ENCODE results near the gene DDO.

Gene DDO

DNA sequence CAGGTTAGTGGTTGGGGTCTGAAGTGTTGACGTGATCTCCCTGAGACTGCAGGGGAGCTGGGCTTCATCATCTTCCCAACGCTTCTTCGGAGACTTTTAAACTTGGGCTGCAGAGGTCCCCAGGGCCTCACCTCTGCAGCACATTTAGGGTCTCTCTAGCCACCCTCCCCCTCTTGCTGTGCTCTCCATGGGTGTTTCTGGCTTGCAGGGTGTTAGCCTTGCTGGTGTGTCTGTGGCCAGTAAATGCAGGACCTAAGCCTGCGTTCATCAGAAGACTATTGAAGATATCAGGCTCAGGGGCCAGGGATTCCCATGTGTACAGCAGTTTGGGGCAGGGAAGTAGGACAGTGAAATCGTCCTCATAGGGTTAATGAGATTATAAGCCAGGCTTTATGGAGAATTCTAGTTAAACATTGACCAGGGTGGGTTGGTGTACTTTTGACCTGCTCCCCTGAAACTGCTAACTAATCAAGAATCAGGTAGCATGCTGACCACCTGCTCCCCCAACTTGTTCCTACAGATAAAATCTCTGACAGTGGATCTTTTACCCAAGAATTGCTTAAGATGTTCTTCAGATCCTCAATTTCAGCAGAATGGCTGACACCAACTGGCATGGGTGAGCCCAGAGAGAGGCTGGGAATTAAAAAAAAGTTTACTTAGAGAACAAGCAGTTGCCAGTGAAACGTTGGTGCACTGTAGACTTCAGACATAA, 3.8 kb upstream of the DDO start:
- DNase-seq (ENCODE audit: low read depth) = no peak

DNA sequence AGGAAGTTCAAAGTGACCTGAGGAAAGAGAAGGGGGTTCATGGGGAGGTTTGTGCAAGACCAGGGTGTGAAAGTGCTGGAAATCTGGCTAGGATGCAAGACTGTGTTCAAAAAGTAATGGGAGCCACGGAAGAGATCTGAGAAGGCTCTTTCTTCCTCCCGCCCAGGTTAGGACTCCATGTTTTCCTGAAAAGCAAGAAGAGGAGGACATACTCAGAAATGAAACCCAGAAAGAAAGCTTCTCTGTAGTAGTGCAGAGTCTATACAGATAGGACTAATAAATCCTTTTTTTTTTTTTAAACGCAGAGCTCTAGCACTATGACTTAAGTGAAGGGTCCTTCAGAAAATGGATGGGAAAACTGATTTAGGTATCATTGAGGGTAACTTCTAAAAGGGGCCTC, 3.2 kb upstream of the DDO start:
- DNase-seq (ENCODE audit: low read depth) = no peak

- DNase-seq (ENCODE audit: low read depth) = no peak
Observed at GRCh38 chr6:110414669-110415068, 706 bp downstream of the DDO start.

DNA sequence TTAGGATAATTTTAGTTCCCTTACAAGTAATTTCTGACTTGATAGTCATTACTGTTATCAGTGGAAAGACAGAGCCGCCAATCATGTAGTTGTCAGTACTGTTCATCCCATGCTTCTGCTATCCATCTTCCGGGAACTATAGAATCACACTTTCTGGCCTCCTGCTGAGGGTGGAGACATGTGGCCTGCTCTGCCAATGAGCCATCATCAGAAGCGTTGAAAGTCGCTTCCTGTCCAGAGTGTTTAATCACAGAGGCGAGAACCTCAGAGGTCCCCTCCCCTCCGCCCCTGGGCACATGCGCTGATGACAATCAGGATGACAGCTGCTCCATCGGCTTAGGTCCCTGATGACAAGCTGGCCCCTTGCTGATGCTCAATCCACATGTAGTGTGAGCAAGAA, 3.0 kb downstream of the DDO start:
- DNase-seq (ENCODE audit: low read depth) = no peak

- DNase-seq (ENCODE audit: low read depth) = no peak
Observed at GRCh38 chr6:110410511-110410910, 4.9 kb downstream of the DDO start.

GRCh38 chr6:110409794-110410193, 5.6 kb downstream of the DDO start:
- DNase-seq (ENCODE audit: low read depth) = no peak

DNA sequence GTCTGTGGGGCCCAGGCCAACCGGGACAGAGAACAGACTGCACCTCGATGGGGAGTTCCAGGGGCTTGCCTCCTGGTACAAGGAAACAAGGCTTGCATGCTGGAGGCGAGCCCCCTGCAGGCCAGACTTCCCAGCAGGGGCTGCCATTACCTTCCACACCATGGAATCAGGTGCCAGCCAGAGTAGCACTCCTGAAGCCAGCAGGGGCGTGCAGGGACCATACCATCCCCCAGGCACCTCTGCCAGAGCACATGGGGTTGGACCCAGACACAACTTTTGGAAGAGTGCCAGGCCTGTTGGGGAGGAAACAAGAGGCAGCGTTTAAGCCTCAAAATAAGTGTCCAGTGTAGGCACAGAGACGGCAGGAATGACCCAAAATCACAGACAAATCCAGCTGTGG, 6.5 kb downstream of the DDO start:
- no peak for DNase-seq (ENCODE audit: low read depth)

GRCh38 chr6:110404607-110405006, 10.8 kb downstream of the DDO start:
- DNase-seq (ENCODE audit: low read depth) = no peak

GRCh38 chr6:110401585-110402176, 13.7 kb downstream of the DDO start:
- no peak for DNase-seq (ENCODE audit: low read depth)

DNA sequence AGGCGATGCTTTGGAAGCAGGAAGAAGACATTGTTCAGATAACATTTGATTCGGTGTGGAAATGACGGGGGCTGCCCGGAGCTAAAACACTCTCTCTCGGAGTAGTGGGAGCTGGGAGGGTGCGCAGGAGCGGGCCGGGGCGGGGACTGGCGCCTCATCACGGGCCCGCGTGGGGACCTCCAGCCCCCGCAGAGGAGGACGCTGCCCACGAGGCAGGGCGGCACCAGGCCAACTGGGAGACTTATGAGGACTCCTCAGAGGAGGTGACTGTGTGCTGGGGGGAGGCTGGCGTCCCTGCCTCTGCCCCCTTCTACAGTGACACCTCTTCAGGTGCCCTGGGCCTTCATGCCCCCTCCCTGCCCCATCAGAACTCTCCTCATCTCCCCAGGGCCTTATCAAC, 15.2 kb downstream of the DDO start:
- no peak for DNase-seq (ENCODE audit: low read depth)

- no peak for DNase-seq (ENCODE audit: low read depth)
Observed at GRCh38 chr6:110399219-110400071, 15.9 kb downstream of the DDO start.

DNA sequence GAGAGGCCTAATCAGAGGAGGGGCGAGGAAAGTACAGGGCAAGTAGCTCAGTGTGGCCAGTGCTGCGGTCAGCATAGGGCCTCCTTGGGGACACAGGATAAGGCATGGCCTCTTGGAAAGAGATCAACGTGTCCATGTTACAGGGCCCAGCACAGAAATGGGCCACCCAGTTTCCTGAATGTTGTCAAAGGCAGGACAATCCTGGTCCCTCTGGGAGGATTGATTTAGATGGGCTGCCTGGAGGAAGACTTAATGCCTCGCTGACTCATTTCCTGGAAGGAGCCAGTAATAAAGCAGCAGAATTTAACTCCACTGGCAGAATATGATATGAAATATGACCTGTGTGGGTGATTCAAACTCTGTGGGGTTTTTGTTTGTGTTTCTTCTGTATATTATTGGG, 16.6 kb downstream of the DDO start:
- DNase-seq (ENCODE audit: low read depth) = no peak

DNA sequence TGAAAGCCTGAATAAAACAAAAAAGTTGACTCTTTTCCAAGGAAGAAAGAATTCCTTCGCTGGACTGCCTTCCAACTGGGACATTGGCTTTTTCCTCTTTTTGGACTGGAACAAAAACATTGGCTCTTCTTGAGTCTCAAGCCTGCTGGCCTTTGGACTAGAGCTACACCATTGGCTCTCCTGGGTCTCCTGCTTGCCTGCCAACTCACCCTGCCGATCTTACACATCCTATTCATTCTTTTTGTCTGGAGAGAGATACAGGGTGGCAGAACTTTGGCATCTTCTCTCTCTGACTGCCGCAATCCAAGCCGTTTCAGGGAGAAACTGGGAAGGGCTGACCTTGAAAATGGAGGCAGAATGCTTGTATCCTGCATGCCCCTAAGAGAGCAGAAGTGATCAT, 20.2 kb downstream of the DDO start:
- no peak for DNase-seq (ENCODE audit: low read depth)

DNA sequence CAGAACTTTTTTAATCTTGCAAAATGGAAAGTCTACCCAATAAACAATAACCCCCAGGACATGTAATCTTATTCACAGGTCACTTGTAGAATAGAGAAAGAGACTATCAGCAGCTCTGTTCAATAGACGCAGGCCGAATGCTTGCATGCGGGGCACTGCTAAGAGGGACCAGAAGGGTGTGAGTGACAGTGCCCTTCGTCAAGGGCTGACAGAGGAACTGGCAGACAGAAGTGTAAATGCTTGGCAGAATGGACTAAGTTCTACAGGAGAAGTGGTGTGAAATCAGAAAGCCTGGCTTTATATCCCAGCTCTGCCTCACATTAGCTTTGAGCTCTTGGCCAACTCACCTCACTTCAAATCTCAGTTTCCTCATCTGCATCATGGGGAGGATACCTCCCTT, 21.0 kb downstream of the DDO start:
- DNase-seq (ENCODE audit: low read depth) = no peak

- no peak for DNase-seq (ENCODE audit: low read depth)
Observed at GRCh38 chr6:110392727-110393126, 22.6 kb downstream of the DDO start.

DNA sequence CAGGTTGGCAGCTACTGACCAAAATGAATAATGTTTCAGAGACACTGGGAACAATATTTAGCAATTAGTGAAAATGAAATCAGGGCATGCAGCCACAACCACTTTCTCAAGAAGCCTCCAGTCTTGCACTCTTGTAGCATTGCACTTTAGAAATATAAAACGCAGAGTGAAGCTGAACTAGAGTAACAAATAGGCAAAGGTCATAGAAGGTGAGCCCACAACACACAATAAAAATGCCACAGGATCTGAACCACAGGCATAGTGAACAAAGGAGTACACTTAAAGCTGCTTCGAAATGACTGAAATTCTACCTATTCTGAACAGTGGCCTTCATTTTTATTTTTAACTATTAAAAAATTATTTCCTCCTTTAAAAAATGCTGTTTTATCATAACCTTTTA, 25.0 kb downstream of the DDO start:
- no peak for DNase-seq (ENCODE audit: low read depth)

- no peak for DNase-seq (ENCODE audit: low read depth)
Observed at GRCh38 chr6:110389689-110390382, 25.5 kb downstream of the DDO start.

DNA sequence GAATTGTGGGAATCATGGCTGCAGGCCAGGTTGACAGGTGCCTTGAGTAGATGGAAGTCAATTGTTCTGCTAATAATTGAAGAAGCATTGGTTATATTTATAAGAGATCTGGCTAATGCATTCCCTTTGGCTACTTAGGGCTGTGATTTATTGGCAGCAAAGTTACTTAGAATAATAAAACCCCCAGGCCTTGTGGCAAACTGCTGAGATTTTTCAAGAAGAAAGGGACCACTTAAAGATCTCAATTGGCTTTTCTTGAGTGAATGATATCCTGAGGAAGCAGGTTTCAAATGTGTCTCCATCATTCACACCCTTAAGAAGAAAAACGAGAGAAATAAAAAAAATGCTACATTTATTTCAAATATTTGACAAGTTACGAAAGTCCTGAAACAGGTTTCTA, 27.4 kb downstream of the DDO start:
- no peak for DNase-seq (ENCODE audit: low read depth)

GRCh38 chr6:110385458-110385863, 29.9 kb downstream of the DDO start:
- DNase-seq (ENCODE audit: low read depth) = no peak

DNA sequence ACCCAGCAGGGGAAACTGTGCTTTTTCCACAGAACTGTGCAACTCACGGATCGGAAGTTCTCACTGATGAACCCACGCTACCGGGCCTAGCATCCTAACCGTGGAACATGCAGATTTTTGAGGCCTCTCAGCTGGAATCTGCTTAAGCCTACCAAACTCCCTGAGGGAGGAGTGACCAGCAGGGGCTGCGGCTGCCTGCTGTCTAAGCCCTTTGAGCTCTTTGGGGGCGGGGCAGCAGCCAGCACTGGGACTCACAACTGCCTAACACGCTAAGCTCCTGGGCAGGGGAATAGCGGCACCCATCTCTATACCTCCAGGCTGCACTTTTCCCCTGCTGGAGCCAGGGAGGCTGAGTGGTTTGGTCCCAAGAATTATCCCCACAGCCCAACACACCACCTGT, 36.8 kb downstream of the DDO start:
- DNase-seq (ENCODE audit: low read depth) = no peak

GRCh38 chr6:110369066-110369465, 46.3 kb downstream of the DDO start:
- DNase-seq (ENCODE audit: low read depth) = no peak

DNA sequence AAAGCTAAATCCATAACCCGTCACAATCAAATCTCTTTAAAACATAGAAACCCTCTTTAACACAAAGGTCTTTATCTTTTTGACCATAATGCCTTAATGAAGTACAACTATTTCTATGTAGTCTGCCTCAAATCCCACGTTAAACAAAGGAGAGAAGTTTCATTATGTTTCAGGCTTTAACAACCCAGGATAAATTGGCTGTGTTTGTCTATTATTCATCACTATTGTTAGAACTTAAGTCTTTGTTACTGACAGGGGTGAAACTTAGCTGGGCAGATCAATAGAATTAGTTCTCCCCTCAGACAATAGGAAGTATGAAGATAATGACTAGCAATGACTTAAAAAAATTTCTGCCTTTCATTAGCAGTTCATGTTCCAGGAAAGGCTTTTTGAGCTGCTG, 47.1 kb downstream of the DDO start:
- DNase-seq (ENCODE audit: low read depth) = no peak

DNA sequence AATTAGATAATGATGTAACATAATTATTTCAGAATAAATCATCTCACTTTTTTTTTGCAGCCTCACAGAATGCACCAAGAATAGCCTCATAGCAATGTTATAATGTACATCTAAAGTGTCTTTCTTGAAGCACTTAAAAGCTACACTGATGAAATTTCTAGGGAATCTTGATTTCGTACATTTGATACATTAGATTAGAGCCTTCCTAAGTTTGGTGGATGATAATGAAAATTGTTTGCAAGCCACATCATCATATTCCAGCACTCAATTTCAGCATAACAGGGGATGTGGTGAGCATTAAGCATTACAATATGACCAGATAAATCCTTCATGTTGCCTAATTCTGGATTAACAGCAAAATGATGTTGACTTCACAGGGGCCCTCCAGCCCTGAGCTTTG, 47.5 kb downstream of the DDO start:
- DNase-seq (ENCODE audit: low read depth) = no peak
